Measurements from ENCODE around the gene CEP131.

The CEP131 gene

DNA sequence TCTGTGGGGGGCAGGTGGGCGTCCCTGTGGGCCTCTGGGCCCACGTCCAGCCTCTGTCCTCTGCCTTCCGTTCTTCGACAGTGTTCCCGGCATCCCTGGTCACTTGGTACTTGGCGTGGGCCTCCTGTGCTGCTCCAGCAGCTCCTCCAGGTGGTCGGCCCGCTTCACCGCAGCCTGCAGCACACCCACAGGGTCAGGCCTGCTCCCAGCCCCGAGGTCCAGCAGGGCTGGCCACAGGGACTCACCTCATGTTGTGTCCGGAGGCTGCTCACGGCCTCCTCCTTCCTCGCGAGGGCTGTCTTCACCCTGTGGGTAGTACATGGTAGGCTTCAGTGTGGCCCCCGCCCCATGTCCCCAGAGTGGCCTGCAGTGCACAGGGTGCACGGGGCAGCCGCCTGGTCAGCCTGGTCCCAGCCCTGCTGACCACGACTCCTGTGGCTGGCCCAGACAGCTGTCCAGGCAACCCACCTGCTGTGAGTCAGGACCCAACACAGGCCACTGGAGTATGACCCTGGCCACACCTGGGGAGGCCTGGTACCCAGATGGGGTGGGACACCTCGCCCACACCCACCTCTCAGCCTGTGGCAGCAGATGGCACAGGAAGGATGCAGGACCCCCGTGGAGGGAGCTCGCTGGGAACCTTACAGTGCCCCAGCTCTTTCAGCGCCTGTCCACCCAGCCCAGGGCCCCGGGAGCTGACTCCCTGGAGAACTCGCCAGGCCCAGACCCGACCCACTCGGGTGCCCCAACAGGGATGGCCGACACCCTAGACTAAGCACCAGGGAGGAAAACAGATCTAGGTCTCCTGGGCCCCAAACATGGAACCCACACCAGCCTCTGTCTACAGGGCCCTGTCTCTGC lies 32.9 kb downstream of the CEP131 start:
- in situ Hi-C loops (cut with MboI; ENCODE audit: low sequenced_read_pairs): no loop called here

DNA sequence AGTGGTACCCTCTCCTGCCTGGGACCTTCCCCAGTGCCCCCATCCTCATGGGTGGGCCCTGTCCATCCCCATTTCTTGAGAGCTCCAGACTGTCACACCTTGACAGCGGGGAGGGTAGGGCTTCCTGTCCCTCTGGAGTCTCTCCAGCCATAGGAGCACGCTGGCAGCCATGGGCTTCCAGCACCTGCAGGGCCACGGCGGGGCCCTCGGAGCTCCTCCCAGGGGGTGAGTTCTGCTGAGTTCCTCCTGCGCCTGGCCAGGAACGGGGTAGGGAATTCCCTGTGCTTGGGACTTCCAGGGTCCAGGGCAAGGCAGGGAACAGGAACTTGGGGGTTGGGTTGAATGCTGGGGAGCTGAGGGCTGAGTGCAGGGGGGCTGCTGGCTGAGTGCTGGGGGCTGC lies 33.7 kb downstream of the CEP131 start:
- in situ Hi-C loops (cut with MboI; ENCODE audit: low sequenced_read_pairs): no loop called here

DNA sequence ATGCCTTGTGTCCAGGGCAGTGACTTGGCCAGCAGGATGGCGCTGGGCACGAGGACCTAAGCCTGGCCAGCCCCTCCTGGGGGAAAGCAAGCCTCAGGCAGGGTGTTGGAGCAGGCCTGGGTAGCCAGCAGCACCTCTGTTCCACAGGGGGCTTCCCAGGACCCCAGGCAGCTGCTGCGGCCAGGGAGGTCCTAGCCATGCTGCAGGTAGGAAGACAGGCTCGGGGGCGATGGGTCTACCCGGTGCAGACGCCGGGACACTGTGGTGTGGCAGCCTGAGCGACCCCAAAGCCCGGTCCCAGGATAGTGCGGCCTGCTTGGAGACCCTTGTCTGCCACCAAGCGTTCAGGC lies 34.3 kb downstream of the CEP131 start:
- in situ Hi-C loops (cut with MboI; ENCODE audit: low sequenced_read_pairs): no loop called here

DNA sequence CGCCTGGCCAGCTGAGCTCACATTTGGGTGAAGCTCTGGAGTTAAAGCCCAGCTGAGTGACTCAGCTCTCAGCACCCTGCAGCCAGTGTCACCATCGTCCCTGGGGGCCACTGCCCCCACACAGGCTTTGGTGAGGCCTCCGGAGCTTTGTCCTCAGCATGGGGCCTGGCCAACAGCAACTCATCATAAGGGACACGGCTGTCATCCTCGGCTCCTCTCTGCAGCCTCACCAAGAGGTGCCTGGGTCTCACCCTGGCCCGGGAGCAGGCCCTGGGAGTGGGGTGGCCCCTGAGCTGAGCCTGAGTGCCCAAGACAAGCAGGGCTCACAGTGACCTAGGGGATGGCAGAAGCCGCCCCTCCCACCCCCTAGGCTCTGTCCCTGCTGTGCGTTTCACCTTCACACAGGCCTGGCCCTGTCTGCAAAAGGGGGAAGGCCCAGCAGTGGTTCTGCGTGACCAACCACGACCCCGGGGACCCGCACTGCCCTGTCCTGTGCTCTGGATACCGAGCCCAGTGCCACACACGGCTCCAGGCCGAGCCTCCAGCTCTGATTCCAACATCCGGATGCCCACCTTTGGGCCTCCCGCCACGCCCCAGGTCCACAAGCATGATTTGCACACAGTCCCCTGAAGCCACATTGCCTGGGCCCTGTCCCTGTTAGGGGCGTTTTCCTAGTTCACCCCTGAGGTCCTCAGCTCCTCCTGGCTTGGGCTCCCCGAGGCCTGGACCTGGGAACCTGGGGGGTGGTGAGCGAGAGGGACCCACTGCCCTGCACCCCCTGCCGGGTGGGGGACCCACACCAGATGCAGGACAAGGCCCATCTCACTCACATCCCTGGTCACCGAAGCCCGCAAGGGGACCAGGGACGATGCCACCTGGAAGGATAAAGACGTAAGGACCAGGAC lies 34.9 kb downstream of the CEP131 start:
- in situ Hi-C loops (cut with MboI; ENCODE audit: low sequenced_read_pairs): no loop called here

DNA sequence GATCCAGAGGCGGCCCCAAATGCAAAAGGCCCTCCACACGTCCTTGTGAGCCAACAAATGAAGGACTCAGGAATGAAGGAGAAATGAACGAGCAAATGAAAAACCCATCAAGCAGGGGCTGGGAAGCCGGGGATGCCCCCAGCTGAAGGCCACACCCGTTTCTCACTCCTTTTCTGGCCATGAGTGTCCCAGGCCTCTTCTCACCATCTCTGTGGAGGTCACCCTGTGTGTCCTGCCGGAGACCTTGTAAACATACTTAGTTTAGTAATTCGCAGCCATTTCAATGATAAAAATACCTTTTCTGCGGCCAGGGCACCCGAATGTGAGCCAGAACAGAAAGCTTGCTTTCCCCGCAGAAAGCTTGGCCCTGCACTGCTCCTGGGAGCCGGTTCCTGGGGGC lies 35.6 kb downstream of the CEP131 start:
- in situ Hi-C loops (cut with MboI; ENCODE audit: low sequenced_read_pairs): no loop called here

DNA sequence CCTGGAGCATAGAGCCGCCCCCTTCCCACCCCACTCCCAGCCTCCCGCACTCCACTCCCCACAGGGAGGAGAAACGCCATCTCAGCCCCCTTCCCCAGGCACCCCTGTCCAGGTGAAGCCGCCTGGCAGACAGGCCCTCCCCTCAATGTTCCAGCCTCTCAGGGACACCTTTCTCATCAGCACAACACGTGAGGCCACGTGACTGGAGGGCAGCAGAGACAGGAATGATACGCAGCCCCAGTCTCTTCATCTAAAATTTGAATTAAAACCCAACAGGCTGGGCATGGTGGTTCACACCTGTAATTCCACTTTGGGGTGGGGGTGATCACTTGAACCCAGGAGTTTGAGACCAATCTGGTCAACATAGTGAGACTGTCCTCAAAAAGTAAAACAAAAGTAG lies 36.6 kb downstream of the CEP131 start:
- in situ Hi-C loops (cut with MboI; ENCODE audit: low sequenced_read_pairs): no loop called here

DNA sequence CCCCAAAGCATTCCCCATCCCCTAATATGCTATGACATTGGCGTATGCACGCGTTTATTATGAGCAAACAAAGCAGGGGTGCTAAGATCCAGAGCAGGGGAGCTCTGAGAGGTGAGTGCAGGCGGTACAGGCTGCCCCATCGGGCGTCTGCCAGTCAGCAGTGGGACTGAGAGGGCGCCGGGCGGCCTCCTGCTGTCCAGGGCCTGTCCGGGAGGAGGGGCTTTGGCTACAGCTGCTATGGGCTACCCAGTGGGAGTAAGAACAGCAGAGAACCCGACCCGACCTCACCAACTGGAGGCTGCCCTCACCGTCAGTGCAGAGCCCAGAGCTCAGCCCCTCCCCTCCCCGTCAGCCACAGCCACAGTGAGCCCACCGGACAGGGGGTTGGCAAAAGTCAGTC lies 38.2 kb downstream of the CEP131 start:
- in situ Hi-C loops (cut with MboI; ENCODE audit: low sequenced_read_pairs): no loop called here

DNA sequence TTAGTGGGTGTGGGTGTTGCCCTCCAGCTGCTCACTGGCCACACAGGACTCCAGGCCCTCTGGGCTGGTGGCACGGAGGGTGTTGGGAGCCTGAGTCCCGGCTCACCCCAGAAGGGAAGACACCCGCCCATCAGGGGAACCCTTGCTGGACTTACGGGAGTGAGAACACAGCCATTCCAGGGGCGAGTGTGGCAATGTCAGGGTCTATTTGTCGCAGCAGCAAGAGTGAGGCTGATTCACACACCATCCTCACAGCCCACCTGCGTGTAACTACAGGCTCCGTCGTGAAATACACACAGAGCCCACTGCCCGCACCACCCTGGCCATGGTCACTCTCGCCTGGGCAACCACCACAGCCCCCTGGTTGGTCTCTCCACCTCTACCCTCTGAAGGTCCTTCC lies 39.0 kb downstream of the CEP131 start:
- in situ Hi-C loops (cut with MboI; ENCODE audit: low sequenced_read_pairs): no loop called here

DNA sequence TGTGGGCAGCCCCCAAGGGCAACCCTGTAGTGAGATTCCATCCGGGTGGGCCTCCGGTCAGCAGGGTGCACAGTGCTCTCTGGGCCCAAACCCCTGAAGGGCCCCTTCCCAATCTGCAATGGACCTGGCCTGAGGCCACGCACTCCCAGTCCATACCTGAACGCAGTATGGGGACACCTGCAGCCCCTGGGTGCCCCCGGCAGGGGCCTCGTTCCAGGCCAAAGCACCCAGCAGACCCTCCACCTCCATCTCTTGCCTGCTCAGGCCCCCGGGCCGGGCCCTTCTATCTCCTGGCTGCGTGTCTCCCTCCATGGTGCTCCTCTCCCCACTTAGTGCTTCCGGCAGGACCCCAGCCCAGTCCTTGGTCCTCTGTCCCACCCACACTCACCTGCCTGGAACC lies 39.4 kb downstream of the CEP131 start:
- in situ Hi-C loops (cut with MboI; ENCODE audit: low sequenced_read_pairs): no loop called here

DNA sequence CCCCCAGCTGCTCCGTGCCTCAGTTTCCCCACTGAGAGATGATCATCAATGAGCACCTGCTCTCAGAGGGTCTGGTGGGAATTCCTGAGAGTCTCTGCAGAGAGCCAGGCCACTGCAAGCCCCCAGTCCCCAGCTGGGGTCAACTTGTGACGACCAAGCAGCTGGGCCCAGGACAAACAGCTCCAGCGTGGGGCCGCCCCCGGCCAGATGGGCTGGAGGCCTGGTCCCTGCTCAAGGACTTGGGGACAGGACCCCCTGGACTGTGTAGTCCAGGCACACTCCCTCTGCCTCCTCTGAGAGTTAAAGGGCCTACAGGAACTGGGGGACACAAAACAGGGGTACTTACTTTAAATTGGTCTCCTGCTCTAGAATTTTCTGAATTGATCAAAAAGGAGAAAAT lies 40.2 kb downstream of the CEP131 start:
- in situ Hi-C loops (cut with MboI; ENCODE audit: low sequenced_read_pairs): no loop called here

DNA sequence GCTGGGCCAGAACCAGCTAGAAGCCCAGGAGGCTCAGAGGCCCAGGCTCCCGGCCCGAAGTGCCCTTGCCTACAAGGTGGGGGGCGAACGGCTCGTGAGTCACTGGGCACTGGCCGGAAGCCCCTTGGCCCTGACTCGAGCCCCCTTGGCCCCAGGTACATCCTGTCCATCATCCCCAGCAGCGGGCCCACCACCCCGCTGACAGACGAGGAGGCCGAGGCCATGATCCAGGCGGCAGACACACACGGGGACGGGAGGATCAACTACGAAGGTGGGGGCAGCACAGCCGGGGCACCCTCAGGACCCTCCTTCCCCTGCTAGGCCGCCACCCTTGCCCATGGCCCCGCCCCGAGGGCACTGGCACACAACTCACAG lies 41.0 kb downstream of the CEP131 start:
- in situ Hi-C loops (cut with MboI; ENCODE audit: low sequenced_read_pairs): no loop called here

DNA sequence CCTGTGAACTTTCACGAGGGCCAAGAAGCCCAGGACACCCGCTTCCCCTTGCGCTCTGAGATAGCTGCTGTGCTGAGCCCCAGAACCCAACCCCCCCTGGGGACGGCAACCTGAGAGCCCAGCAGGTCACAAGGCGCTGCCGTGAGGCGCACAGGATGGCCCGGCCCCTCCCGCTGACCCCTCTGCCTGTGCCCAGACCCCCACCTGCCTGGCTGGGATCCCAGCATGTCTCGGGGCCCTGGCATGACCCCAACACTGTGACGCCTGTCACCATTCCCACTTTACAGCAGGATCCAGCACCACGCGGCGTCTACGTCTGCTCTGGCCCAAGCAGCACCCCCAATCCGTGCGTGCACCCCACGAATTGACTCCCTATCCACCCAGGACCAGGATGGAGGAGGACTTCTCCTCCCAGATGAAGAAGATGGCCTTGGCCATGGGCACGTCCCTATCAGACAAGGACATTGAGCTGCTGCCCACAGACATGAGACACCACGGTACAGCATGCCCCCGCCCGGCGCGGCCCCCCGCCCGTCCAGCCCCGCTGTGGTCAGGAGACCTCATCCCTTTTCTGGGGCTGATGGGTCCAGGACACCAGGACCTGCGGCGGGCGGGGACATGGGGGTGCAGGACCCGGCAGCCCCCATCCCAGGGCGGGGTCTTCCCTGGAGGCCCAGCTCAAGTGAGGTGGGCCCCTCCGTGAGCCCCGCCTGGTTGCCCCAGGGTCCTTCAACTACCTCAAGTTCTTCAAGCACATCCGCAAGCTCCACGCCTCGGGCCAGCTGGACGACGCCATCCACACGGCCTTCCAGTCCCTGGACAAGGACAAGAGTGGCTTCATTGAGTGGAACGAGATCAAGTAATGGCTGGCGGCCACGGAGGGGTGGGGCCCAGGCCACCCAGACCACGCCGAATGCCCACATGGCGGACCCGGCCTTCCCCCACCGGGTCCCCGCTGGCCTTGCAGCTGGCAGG lies 41.6 kb downstream of the CEP131 start:
- in situ Hi-C loops (cut with MboI; ENCODE audit: low sequenced_read_pairs): no loop called here

DNA sequence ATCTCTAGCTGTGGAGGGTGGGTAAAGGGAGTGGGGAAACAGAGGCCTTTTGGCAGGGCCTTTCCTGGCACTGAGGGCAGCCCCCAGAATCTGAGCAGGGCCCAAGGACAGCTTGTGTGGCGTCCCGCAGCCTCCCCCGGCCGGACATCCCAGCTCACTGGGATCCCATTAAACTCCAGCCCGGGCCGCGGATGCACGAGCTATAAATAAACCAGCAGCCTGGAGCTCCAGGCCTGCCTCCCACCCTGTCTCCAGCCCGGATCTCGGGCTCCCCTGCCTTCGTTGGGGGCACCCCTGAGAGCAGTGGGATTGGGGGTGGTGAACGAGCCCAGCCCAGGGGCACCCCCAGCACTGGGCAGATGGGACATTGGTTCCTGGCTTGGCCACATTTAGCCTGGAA lies 42.9 kb downstream of the CEP131 start:
- in situ Hi-C loops (cut with MboI; ENCODE audit: low sequenced_read_pairs): no loop called here

DNA sequence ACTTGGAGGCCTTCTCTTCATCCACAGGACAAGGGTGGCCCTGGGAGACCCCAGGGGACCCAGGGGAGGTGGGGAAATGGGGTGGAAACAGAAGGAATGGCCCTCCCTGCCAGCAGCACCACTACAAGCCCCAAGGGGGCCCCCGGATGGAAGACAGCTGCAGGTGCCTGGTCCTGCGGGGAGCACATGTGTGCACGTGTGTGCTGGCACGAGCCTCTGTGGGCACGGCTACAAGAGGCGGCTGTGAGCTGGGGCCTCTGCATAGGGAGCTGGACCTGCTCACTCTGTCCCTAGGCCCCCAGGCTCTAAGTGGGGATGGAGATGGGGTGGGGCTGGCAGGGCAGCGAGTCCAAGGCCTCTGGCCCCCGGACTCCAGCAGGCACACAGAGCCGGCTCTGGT lies 43.5 kb downstream of the CEP131 start:
- in situ Hi-C loops (cut with MboI; ENCODE audit: low sequenced_read_pairs): no loop called here

DNA sequence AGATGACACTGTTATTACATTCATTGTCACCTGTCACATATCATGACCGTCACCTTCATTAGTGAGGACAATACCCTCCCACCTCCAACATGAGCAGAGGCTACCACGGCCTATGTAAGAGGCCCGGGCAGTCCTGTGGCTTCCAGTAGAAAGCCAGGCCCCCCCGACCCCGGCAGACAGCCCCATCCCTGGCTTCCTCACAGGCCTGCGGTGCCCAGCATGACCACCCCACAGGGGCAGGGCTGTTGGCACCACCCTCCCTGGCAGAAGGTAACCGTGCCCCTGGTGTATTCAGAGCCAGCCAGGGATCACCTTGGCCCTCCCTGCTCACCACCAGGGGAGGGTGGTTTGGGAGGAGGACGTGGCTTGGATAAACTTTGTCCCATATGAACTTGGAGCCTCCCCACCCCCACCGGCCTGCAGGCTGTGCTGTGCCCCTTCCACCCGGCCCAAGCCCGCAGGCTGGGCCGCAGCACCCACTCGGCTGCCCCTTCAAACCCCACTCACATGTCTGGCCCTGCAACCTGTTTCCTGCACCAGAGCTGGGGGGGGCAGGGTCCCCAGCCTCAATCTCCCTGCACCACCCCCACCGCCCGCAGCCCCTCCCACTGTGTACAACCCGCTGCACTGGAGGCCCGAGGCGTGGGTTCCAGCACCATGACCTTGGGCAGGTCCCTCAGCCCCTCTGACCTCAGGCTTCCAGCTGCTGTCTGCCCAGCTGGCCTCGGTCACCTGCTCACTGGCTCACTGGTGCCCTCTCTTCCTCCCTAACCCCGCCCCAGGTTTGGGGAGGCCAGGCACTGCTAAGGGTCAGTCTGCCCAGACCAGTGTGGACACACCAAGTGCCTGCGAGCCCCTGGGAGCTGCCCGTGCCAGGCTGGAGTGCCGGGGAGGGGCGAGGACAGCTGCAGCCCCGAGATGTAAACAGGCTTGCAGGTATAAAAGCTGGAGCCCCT lies 44.4 kb downstream of the CEP131 start:
- in situ Hi-C loops (cut with MboI; ENCODE audit: low sequenced_read_pairs): no loop called here

DNA sequence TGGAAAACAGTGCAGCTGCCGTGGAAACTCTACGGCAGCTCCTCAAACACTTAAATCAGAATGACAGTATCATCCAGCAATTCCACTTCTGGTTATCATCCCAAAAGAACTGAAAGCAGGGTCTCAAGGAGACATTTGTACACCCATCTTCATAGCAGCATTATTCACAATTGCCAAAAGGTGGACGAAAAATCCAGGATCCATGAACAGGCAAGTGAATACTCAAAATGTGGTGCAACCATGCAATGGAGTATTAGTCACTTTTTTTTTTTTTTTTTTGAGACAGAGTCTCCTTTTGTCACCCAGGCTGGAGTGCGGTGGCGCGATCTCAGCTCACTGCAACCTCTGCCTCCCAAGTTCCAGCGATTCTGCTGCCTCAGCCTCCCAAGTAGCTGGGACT lies 46.1 kb downstream of the CEP131 start:
- in situ Hi-C loops (cut with MboI; ENCODE audit: low sequenced_read_pairs): no loop called here

DNA sequence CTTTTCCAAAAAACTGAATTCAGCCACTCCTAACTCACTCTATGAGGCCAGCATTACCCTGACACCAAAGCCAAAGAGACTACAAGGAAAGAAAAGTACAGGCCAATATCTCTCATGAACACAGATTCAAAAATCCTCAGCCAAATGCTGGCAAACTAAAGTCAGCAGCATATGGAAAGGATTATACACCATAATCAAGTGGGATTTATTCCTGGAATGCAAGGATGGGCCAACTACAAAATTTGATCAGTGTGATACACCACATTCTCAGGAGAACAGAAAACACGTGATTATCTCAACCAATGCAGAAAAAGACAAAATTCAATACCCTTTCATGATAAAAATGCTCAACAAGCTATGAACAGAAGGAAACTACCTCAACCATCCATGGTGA lies 49.0 kb downstream of the CEP131 start:
- in situ Hi-C loops (cut with MboI; ENCODE audit: low sequenced_read_pairs): no loop called here

DNA sequence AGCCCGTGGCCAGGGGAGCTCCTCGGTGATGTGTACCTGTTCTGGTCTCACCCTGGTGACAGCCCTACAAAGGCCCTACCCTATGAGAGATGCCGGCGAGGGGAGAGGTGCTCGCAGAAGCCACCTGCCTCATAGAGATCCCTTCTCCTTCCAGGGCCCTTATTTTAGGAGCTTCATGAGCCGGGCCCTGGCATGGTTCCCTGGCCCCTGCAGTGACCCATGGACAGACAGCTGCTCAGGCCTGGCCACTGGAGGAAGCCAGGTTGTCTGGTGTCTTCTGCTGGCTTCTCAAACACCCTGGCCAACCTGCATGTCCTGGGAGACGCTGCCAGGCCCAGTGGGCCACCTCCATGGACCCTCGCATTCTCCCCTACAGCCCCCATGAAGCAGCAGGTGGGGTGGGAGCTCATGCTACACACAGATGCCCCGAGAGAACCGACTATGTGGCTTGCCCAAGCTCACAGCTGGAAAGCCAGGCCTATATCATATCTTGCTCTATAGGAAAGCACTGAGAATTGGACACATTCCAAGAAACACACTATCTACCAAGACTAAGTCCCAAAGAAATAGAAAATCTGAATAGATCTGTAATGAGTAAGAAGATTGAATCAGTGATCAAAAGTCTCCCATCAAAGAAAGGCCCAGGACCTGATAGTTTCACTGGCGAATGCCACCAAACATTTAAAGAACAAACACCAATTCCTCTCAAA lies 49.6 kb downstream of the CEP131 start:
- in situ Hi-C loops (cut with MboI; ENCODE audit: low sequenced_read_pairs): no loop called here

DNA sequence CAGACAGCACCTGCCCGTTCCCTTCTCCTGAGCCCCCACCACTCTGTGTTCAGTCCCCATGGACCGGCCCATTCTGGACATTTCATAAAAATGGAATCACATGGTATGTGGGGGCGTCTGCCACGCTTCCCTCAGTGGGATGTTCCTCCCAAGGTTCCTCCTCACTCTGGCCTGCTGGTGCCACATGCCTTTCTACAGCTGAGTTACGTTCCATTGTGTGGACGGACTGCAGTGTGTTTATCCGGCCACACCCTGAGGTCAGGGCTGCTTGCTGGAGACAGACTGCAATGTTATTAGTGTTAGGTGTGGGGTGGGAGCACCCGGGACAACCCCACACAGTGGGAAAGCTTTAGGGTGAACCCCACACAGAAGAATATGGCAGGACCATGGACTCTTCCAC lies 50.8 kb downstream of the CEP131 start:
- in situ Hi-C loops (cut with MboI; ENCODE audit: low sequenced_read_pairs): no loop called here

Measured in HL-60/S4 (cell line).